SK-N-SH treated with all-trans-retinoic acid at 6 μM for 48 hours (cell line): ENCODE results near the gene STK16.

Experiments
- ARNTL ChIP-seq: fragments of 450-650 bp; formaldehyde crosslinking; IDR thresholded peaks from 2 replicates; pipeline ENCODE4 v1.5.0; 2020; ENCODE audit warnings: low read depth, mild to moderate bottlenecking, moderate library complexity, borderline replicate concordance
- CREB5 ChIP-seq: fragments of 250-450 bp; sonication (Bioruptor Pico); IDR thresholded peaks from 2 replicates; pipeline ENCODE4 v1.5.1; 2020; ENCODE audit warnings: low read depth, mild to moderate bottlenecking, moderate library complexity
- CSDC2 ChIP-seq: fragments of 250-450 bp; sonication (Bioruptor Pico); IDR thresholded peaks from 2 replicates; pipeline ENCODE4 v1.5.0; 2020; ENCODE audit warnings: mild to moderate bottlenecking, moderate library complexity
- CSRNP3 ChIP-seq: fragments of 250-450 bp; sonication (Bioruptor Pico); IDR thresholded peaks from 2 replicates; pipeline ENCODE4 v1.5.1; 2021; ENCODE audit warnings: mild to moderate bottlenecking, moderate library complexity
- ESRRG ChIP-seq: fragments of 250-450 bp; sonication (Bioruptor Pico); IDR thresholded peaks from 2 replicates; pipeline ENCODE4 v1.6.1; 2021; ENCODE audit warnings: mild to moderate bottlenecking
- SNAI2 ChIP-seq: fragments of 250-450 bp; sonication (Bioruptor Pico); IDR thresholded peaks from 2 replicates; pipeline ENCODE4 v1.5.0; 2020; ENCODE audit warnings: mild to moderate bottlenecking, moderate library complexity
- TCF4 ChIP-seq: fragments of 250-450 bp; sonication (Bioruptor Pico); IDR thresholded peaks from 2 replicates; pipeline ENCODE4 v1.8.0; 2021; ENCODE audit warnings: mild to moderate bottlenecking, moderate library complexity, borderline replicate concordance
- TOX ChIP-seq: fragments of 250-450 bp; sonication (Bioruptor Pico); IDR thresholded peaks from 2 replicates; pipeline ENCODE4 v1.8.0; 2021; ENCODE audit warnings: mild to moderate bottlenecking, moderate library complexity, borderline replicate concordance
- ZC3H10 ChIP-seq: fragments of 250-450 bp; sonication (Bioruptor Pico); IDR thresholded peaks from 2 replicates; pipeline ENCODE4 v1.5.1; 2021; ENCODE audit warnings: mild to moderate bottlenecking, moderate library complexity
- ZFP3 ChIP-seq: fragments of 250-450 bp; sonication (Bioruptor Pico); IDR thresholded peaks from 2 replicates; pipeline ENCODE4 v1.5.0; 2020; ENCODE audit warnings: mild to moderate bottlenecking, moderate library complexity
- ZNF70 ChIP-seq: fragments of 450-650 bp; formaldehyde crosslinking; IDR thresholded peaks from 2 replicates; pipeline ENCODE4 v1.5.0; 2020; ENCODE audit warnings: mild to moderate bottlenecking, moderate library complexity
- TF ChIP-seq, protein P1 (sequence below): fragments of 250-450 bp; sonication (Bioruptor Pico); IDR thresholded peaks from 2 replicates; pipeline ENCODE4 v1.8.0; 2020; ENCODE audit warnings: mild to moderate bottlenecking, moderate library complexity, borderline replicate concordance

DNA sequence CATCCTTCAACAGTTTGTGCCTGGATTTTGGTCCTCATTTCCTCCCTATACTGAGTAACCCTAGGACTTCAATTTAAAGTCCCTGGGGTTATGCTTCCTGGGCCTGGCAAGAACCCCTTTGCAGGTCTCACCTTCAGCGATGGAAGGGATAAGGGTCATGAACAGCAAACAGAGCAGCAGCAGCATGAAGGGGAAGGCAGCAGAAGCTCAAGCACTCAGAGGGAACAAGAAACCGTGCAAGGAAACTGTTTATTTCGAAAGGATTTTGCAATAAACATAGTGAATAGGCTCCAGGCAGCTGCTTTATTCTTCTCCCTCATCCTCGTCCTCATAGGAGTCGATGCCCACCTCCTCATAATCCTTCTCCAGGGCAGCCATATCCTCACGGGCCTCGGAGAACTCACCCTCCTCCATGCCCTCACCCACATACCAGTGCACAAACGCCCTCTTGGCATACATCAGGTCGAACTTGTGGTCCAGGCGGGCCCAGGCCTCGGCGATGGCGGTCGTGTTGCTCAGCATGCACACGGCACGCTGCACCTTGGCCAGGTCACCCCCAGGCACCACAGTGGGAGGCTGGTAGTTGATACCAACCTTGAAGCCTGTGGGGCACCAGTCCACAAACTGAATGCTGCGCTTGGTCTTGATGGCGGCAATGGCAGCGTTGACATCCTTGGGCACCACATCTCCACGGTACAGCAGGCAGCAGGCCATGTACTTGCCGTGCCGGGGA, 4.9 kb downstream of the STK16 start:
- TF ChIP-seq TCF4 (no peak), ZNF70 (CRISPR knock-in tag) (no peak), ESRRG (CRISPR knock-in tag) (no peak), CSDC2 (no peak), SNAI2 (CRISPR knock-in tag) (no peak), TOX (no peak), ZC3H10 (CRISPR knock-in tag) (no peak), CSRNP3 (no peak), ZFP3 (CRISPR knock-in tag) (no peak), ARNTL (CRISPR knock-in tag) (no peak), CREB5 (CRISPR knock-in tag) (no peak)
- TF ChIP-seq, protein P1, sequence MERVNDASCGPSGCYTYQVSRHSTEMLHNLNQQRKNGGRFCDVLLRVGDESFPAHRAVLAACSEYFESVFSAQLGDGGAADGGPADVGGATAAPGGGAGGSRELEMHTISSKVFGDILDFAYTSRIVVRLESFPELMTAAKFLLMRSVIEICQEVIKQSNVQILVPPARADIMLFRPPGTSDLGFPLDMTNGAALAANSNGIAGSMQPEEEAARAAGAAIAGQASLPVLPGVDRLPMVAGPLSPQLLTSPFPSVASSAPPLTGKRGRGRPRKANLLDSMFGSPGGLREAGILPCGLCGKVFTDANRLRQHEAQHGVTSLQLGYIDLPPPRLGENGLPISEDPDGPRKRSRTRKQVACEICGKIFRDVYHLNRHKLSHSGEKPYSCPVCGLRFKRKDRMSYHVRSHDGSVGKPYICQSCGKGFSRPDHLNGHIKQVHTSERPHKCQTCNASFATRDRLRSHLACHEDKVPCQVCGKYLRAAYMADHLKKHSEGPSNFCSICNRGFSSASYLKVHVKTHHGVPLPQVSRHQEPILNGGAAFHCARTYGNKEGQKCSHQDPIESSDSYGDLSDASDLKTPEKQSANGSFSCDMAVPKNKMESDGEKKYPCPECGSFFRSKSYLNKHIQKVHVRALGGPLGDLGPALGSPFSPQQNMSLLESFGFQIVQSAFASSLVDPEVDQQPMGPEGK (CRISPR knock-in tag), result no peak
